Caco-2 (cell line): Measurements from ENCODE around the gene PLCB2. TPM values are rescaled to one million over a fixed set of nuclear protein-coding genes. Genes with fewer than 3 reads are reported as not detected.

ENCODE experiments used
- BruUV-seq: library from RNA; stranded (reverse); fragments of 400-500 nt; replicated peaks from 2 replicates; lab custom pipeline; 2021; lab: Mats Ljungman, UMichigan
- CTCF ChIA-PET: fragments of 300-600 bp; sonication (Branson Sonifier 250); formaldehyde crosslinking; loops from one replicate; lab custom pipeline; 2022; ENCODE audit warnings: antibody characterized with exemption; lab: Charles Lee
- POLR2A ChIA-PET: fragments of 300-600 bp; sonication (Branson Sonifier 250); formaldehyde crosslinking; loops from one replicate; lab custom pipeline; 2022; ENCODE audit warnings: antibody characterized with exemption; lab: Charles Lee
- DNase-seq, 2 experiments: peaks; one replicate each; pipeline versions ENCODE4 v3.0.0 to v3.0.0-alpha.2; 2020 to 2022
- H3K27me3 ChIP-seq: replicated peaks from 2 replicates; pipeline ENCODE4 v1.6.0; 2011; ENCODE audit warnings: low read length; ENCODE audit not compliant: control insufficient read depth, insufficient read depth
- H3K36me3 ChIP-seq: 2 replicates; pipeline ENCODE4 v1.5.1; 2011; ENCODE audit warnings: low read length; ENCODE audit not compliant: control insufficient read depth, insufficient read depth
- H3K4me1 ChIP-seq: fragments of 250-450 bp; sonication (Bioruptor Pico); 2 replicates; pipeline ENCODE4 v1.5.1; 2020; ENCODE audit warnings: mild to moderate bottlenecking
- H3K4me3 ChIP-seq: 2 replicates; pipeline ENCODE4 v1.5.1; 2011; ENCODE audit warnings: low read depth, mild to moderate bottlenecking, control low read depth, low read length
- H3K9me3 ChIP-seq: fragments of 250-450 bp; sonication (Bioruptor Pico); 2 replicates; pipeline ENCODE4 v1.5.1; 2020; ENCODE audit warnings: mild to moderate bottlenecking, moderate library complexity
- H3K27ac Mint-ChIP-seq: one replicate; pipeline ENCODE4 v1.8.0; 2022; ENCODE audit warnings: mixed read lengths; ENCODE audit not compliant: unreplicated experiment
- H3K27me3 Mint-ChIP-seq: one replicate; pipeline ENCODE4 v1.8.0; 2022; ENCODE audit warnings: mixed read lengths; ENCODE audit not compliant: insufficient read depth, unreplicated experiment
- H3K36me3 Mint-ChIP-seq: one replicate; pipeline ENCODE4 v1.8.0; 2022; ENCODE audit warnings: mild to moderate bottlenecking, mixed read lengths; ENCODE audit not compliant: insufficient read depth, unreplicated experiment
- H3K4me1 Mint-ChIP-seq: one replicate; pipeline ENCODE4 v1.8.0; 2022; ENCODE audit warnings: low read depth, mixed read lengths; ENCODE audit not compliant: unreplicated experiment
- H3K4me3 Mint-ChIP-seq: one replicate; pipeline ENCODE4 v1.8.0; 2022; ENCODE audit warnings: mild to moderate bottlenecking, moderate library complexity, mixed read lengths; ENCODE audit not compliant: unreplicated experiment
- H3K9me3 Mint-ChIP-seq: one replicate; pipeline ENCODE4 v1.8.0; 2022; ENCODE audit warnings: mixed read lengths; ENCODE audit not compliant: unreplicated experiment
- CTCF ChIP-seq, 2 experiments: fragments of 200-600 bp in 1 of 2; IDR thresholded peaks; 1 replicate in 1 of 2; 2 replicates in 1 of 2; pipeline versions ENCODE4 v1.5.1 to v1.8.0; 2011 to 2022; ENCODE audit warnings: antibody characterized with exemption in 1 of 2, control low read depth in 1 of 2, inconsistent platforms in 1 of 2, low read depth in 1 of 2, low read length in 1 of 2, mild to moderate bottlenecking in 1 of 2, moderate library complexity in 1 of 2; ENCODE audit not compliant: insufficient read depth in 1 of 2, severe bottlenecking in 1 of 2, unreplicated experiment in 1 of 2
- intact Hi-C: fragments of 100-400 bp; cut with micrococcal nuclease; formaldehyde crosslinking; loops from one replicate; pipeline ENCODE4 v1.10.0; 2022; ENCODE audit not compliant: unreplicated experiment
- total RNA-seq: library from RNA; stranded (reverse); gene quantifications from 2 replicates; pipeline ENCODE4 v1.2.3, GENCODE V29; 2022

PLCB2 gene
- total RNA-seq, 1 experiment from 2014 or later, result 4.7 TPM

- Mint-ChIP-seq H3K27me3 (no peaks in the 10 kb centered on the region), H3K4me3 (no peak overlapping the region), H3K9me3 (no peaks in the 10 kb centered on the region), H3K36me3 (no peaks in the 10 kb centered on the region), H3K27ac (peak overlapping the region; percentile 94), H3K4me1 (peaks cover 48% of the 10 kb centered on the region)
- Histone ChIP-seq H3K9me3 (no peaks in the 10 kb centered on the region), H3K4me1 (peaks cover 64% of the 10 kb centered on the region), H3K27me3 (no peaks in the 10 kb centered on the region), H3K4me3 (no peak overlapping the region), H3K36me3 (no peaks in the 10 kb centered on the region)
- intact Hi-C loops, result loop anchor here (1.0 to 10.0 kb wide), 3 partner anchors 12 to 159 kb away; partner anchors contain the start of genes DISP2 and IVD
- CTCF ChIA-PET, result interaction anchor here (0.5 to 1.1 kb wide), 3 partner anchors 59 to 220 kb away, joined by 3 to 6 read pairs (median 3); partner anchors contain the start of gene IVD
- no peak for TF ChIP-seq CTCF (IDR thresholded peaks at IDR 0.05; ENCODE audit: insufficient read depth in 1 of 2, low read depth in 1 of 2, low read length in 1 of 2, severe bottlenecking in 1 of 2, unreplicated experiment in 1 of 2)
- peak; percentile 64 to 84 for DNase-seq
- no TSS peak for BruUV-seq
- POLR2A ChIA-PET, result interaction anchor here (1.1 kb wide), 1 partner anchor 12 kb away, joined by 8 read pairs; the partner anchor contains the start of gene DISP2
Observed at GRCh38 chr15:40345867-40346578, 38.3 kb upstream of the PLCB2 start.

- Histone ChIP-seq H3K36me3 (no peaks in the 10 kb centered on the region), H3K4me1 (peaks cover 58% of the 10 kb centered on the region), H3K9me3 (no peaks in the 10 kb centered on the region), H3K27me3 (no peaks in the 10 kb centered on the region), H3K4me3 (no peak overlapping the region)
- Mint-ChIP-seq H3K9me3 (no peaks in the 10 kb centered on the region), H3K36me3 (no peaks in the 10 kb centered on the region), H3K4me3 (no peak overlapping the region), H3K4me1 (peaks cover 41% of the 10 kb centered on the region), H3K27me3 (no peaks in the 10 kb centered on the region), H3K27ac (peak overlapping the region; percentile 94)
- intact Hi-C loops, result loop anchor here (10.0 kb wide), 2 partner anchors 59 to 159 kb away; partner anchors contain the start of gene IVD
- no peak for DNase-seq
- no peak for TF ChIP-seq CTCF (IDR thresholded peaks at IDR 0.05; ENCODE audit: insufficient read depth in 1 of 2, low read depth in 1 of 2, low read length in 1 of 2, severe bottlenecking in 1 of 2, unreplicated experiment in 1 of 2)
- no TSS peak for BruUV-seq
- ChIA-PET CTCF (interaction anchor here (0.5 to 1.8 kb wide), 5 partner anchors 12 to 220 kb away, joined by 3 to 31 read pairs (median 4); partner anchors contain the start of genes DISP2 and IVD), POLR2A (no interaction called here)
Observed at GRCh38 chr15:40345225-40345866, 37.6 kb upstream of the PLCB2 start.

- intact Hi-C loops, result loop anchor here (1.0 to 10.0 kb wide), 3 partner anchors 60 to 160 kb away; partner anchors contain the start of gene IVD
Observed at GRCh38 chr15:40344631-40345120, 36.9 kb upstream of the PLCB2 start.

More at GRCh38 chr15:40344631-40345120, 36.9 kb upstream of the PLCB2 start:
- DNase-seq, result peak; percentile 68 to 79
- peak; percentile 71 to 78 for TF ChIP-seq CTCF (IDR thresholded peaks at IDR 0.05; ENCODE audit: insufficient read depth in 1 of 2, low read depth in 1 of 2, low read length in 1 of 2, severe bottlenecking in 1 of 2, unreplicated experiment in 1 of 2)
- no peak overlapping the region for H3K27ac Mint-ChIP-seq
- H3K9me3 Mint-ChIP-seq, result no peaks in the 10 kb centered on the region
- CTCF ChIA-PET, result interaction anchor here (0.5 to 1.8 kb wide), 12 partner anchors 11 to 77 kb away, joined by 3 to 31 read pairs (median 4); partner anchors contain the start of genes DISP2, IVD, KNSTRN and PLCB2
- no peaks in the 10 kb centered on the region for H3K36me3 Mint-ChIP-seq
- no TSS peak for BruUV-seq
- no peaks in the 10 kb centered on the region for H3K27me3 Mint-ChIP-seq
- no peak overlapping the region for H3K4me3 ChIP-seq
- peaks cover 51% of the 10 kb centered on the region for H3K4me1 ChIP-seq
- no peaks in the 10 kb centered on the region for H3K36me3 ChIP-seq
- POLR2A ChIA-PET, result no interaction called here
- H3K4me3 Mint-ChIP-seq, result no peak overlapping the region
- H3K4me1 Mint-ChIP-seq, result peaks cover 34% of the 10 kb centered on the region
- no peaks in the 10 kb centered on the region for H3K27me3 ChIP-seq
- no peaks in the 10 kb centered on the region for H3K9me3 ChIP-seq
